HUES48 (cell line): ENCODE results near the gene FZD7.

Experiments
- H3K27ac ChIP-seq: one replicate; pipeline ENCODE4 v1.7.0; 2013; ENCODE audit warnings: low read depth, low read length, inconsistent platforms
- H3K27me3 ChIP-seq: 2 replicates; pipeline ENCODE4 v1.6.1; 2013; ENCODE audit warnings: mild to moderate bottlenecking, low read length; ENCODE audit not compliant: control insufficient read depth, insufficient read depth
- H3K36me3 ChIP-seq: 2 replicates; pipeline ENCODE4 v1.6.1; 2013; ENCODE audit warnings: low read length; ENCODE audit not compliant: control insufficient read depth, insufficient read depth
- H3K4me1 ChIP-seq: 2 replicates; pipeline ENCODE4 v1.6.1; 2013; ENCODE audit warnings: mild to moderate bottlenecking, low read length; ENCODE audit not compliant: control insufficient read depth, insufficient read depth
- H3K4me3 ChIP-seq: 2 replicates; pipeline ENCODE4 v1.5.1; 2013; ENCODE audit warnings: mild to moderate bottlenecking, low read depth, low read length
- H3K9ac ChIP-seq: 2 replicates; pipeline ENCODE4 v1.6.1; 2013; ENCODE audit warnings: mild to moderate bottlenecking, low read depth, low read length, moderate library complexity
- H3K9me3 ChIP-seq: 2 replicates; pipeline ENCODE4 v1.6.1; 2013; ENCODE audit warnings: low read length; ENCODE audit not compliant: control insufficient read depth, insufficient read depth

Gene FZD7

GRCh38 chr2:202025816-202026215, 7.8 kb upstream of the FZD7 start:
- no peak overlapping the region for H3K27ac ChIP-seq
- H3K9me3 ChIP-seq, result no peaks in the 10 kb centered on the region
- no peak overlapping the region for H3K4me3 ChIP-seq
- H3K9ac ChIP-seq, result no peak overlapping the region
- H3K4me1 ChIP-seq, result peaks cover 49% of the 10 kb centered on the region
- H3K27me3 ChIP-seq, result peaks cover 13% of the 10 kb centered on the region
- H3K36me3 ChIP-seq, result no peaks in the 10 kb centered on the region

GRCh38 chr2:202026507-202026906, 7.1 kb upstream of the FZD7 start:
- Histone ChIP-seq H3K9ac (no peak overlapping the region), H3K27me3 (peaks cover 13% of the 10 kb centered on the region), H3K4me3 (no peak overlapping the region), H3K27ac (no peak overlapping the region), H3K36me3 (no peaks in the 10 kb centered on the region), H3K4me1 (peaks cover 56% of the 10 kb centered on the region), H3K9me3 (no peaks in the 10 kb centered on the region)

GRCh38 chr2:202030691-202031090, 3.0 kb upstream of the FZD7 start:
- H3K4me3 ChIP-seq, result no peak overlapping the region
- H3K27ac ChIP-seq, result peak overlapping the region; percentile 99
- no peak overlapping the region for H3K9ac ChIP-seq
- no peaks in the 10 kb centered on the region for H3K9me3 ChIP-seq
- H3K27me3 ChIP-seq, result peaks cover 11% of the 10 kb centered on the region
- H3K36me3 ChIP-seq, result peaks cover 11% of the 10 kb centered on the region
- peaks cover 28% of the 10 kb centered on the region for H3K4me1 ChIP-seq

GRCh38 chr2:202031246-202031951, 2.3 kb upstream of the FZD7 start:
- peaks cover 4% of the 10 kb centered on the region for H3K27me3 ChIP-seq
- H3K27ac ChIP-seq, result peak overlapping the region; percentile 99
- H3K4me3 ChIP-seq, result peak overlapping the region; percentile 92
- H3K9ac ChIP-seq, result 0 out of 2 replicates have a peak overlapping the region, but pooled peaks have one; percentile 97
- H3K9me3 ChIP-seq, result no peaks in the 10 kb centered on the region
- peaks cover 18% of the 10 kb centered on the region for H3K36me3 ChIP-seq
- peaks cover 21% of the 10 kb centered on the region for H3K4me1 ChIP-seq

GRCh38 chr2:202032846-202033316, 774 bp upstream of the FZD7 start:
- Histone ChIP-seq H3K27ac (peak overlapping the region; percentile 99), H3K9ac (peak overlapping the region; percentile 97), H3K9me3 (no peaks in the 10 kb centered on the region), H3K36me3 (peaks cover 33% of the 10 kb centered on the region), H3K4me1 (peaks cover 20% of the 10 kb centered on the region), H3K27me3 (no peaks in the 10 kb centered on the region), H3K4me3 (peak overlapping the region; percentile 92)

- no peaks in the 10 kb centered on the region for H3K27me3 ChIP-seq
- peak overlapping the region; percentile 93 for H3K4me3 ChIP-seq
- peak overlapping the region; percentile 95 for H3K27ac ChIP-seq
- H3K9me3 ChIP-seq, result no peaks in the 10 kb centered on the region
- H3K36me3 ChIP-seq, result peaks cover 41% of the 10 kb centered on the region
- H3K9ac ChIP-seq, result peak overlapping the region; percentile 88
- H3K4me1 ChIP-seq, result peaks cover 35% of the 10 kb centered on the region
Observed at GRCh38 chr2:202034249-202035088, 814 bp downstream of the FZD7 start.

- Histone ChIP-seq H3K9ac (peak overlapping the region; percentile 88), H3K27ac (peak overlapping the region; percentile 95)
Observed at GRCh38 chr2:202035089-202035940, 1.7 kb downstream of the FZD7 start.

GRCh38 chr2:202035941-202036372, 2.3 kb downstream of the FZD7 start:
- Histone ChIP-seq H3K4me1 (peaks cover 34% of the 10 kb centered on the region), H3K9ac (peak overlapping the region; percentile 88), H3K27me3 (no peaks in the 10 kb centered on the region), H3K36me3 (peaks cover 44% of the 10 kb centered on the region), H3K27ac (peak overlapping the region; percentile 53), H3K9me3 (no peaks in the 10 kb centered on the region), H3K4me3 (peak overlapping the region; percentile 93)

More at GRCh38 chr2:202035089-202035940, 1.7 kb downstream of the FZD7 start:
- Histone ChIP-seq H3K27me3 (no peaks in the 10 kb centered on the region), H3K4me3 (peak overlapping the region; percentile 93), H3K4me1 (peaks cover 37% of the 10 kb centered on the region), H3K36me3 (peaks cover 43% of the 10 kb centered on the region), H3K9me3 (no peaks in the 10 kb centered on the region)

- peak overlapping the region; percentile 53 for H3K27ac ChIP-seq
- no peaks in the 10 kb centered on the region for H3K27me3 ChIP-seq
- H3K9ac ChIP-seq, result peak overlapping the region; percentile 88
- peaks cover 28% of the 10 kb centered on the region for H3K4me1 ChIP-seq
- no peaks in the 10 kb centered on the region for H3K9me3 ChIP-seq
- peaks cover 44% of the 10 kb centered on the region for H3K36me3 ChIP-seq
- peak overlapping the region; percentile 93 for H3K4me3 ChIP-seq
Observed at GRCh38 chr2:202036601-202037037, 3.0 kb downstream of the FZD7 start.

GRCh38 chr2:202037086-202037485, 3.4 kb downstream of the FZD7 start:
- Histone ChIP-seq H3K9me3 (no peaks in the 10 kb centered on the region), H3K36me3 (peaks cover 44% of the 10 kb centered on the region), H3K4me1 (peaks cover 28% of the 10 kb centered on the region), H3K4me3 (peak overlapping the region; percentile 93), H3K27ac (peak overlapping the region; percentile 53), H3K9ac (peak overlapping the region; percentile 88), H3K27me3 (no peaks in the 10 kb centered on the region)
